SH-SY5Y (cell line): ENCODE measurements around the gene CD80.

ENCODE experiments used
- GATA2 ChIP-seq: IDR thresholded peaks from 2 replicates; pipeline ENCODE4 v1.6.1; 2011; ENCODE audit warnings: mild to moderate bottlenecking, low read depth, low read length
- GATA3 ChIP-seq: IDR thresholded peaks from 2 replicates; pipeline ENCODE4 v1.6.1; 2011; ENCODE audit warnings: low read depth, mild to moderate bottlenecking, low read length, moderate library complexity

DNA sequence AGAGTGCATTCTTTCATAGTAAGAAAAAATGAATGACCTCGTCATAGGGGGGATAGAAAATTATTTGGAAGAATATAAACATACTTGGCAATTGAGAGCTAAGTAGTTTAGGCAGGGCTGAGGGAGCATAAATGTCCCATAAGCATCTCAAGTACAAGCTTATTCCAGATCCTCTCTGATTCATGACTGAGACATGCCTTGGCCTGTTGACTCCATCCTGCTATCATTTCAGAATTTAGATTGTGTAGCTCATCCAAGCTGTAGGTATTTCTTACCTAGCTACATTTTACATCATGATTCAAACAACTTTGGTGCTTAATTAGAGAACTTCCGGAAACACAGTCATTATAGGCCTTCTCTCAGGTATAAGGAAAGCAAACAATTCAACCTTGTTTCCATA, 78.3 kb downstream of the CD80 start:
- TF ChIP-seq GATA3 (no peak), GATA2 (no peak)
